ENCODE results near the gene IL17RC.

GRCh38 chr3:9881441-9881840 lies 35.5 kb upstream of the IL17RC start:
- no peak for TF ChIP-seq EZH2 (IDR thresholded peaks at IDR 0.05; ENCODE audit: low read depth, unreplicated experiment)
- TF ChIP-seq CTCF (conservative IDR thresholded peaks at IDR 0.05; ENCODE audit: low read depth in 2 of 2) = no peak
- no peak for TF ChIP-seq EZH2phosphoT487 (IDR thresholded peaks at IDR 0.05; ENCODE audit: unreplicated experiment)
- TF ChIP-seq REST (IDR thresholded peaks at IDR 0.05; ENCODE audit: unreplicated experiment) = no peak
- no peak for TF ChIP-seq POLR2AphosphoS5 (IDR thresholded peaks at IDR 0.05; ENCODE audit: low read depth)
